CD14-positive monocyte (primary cell): ENCODE results near the gene ELAPOR1. TPM values are rescaled to one million over a fixed set of nuclear protein-coding genes. Genes with fewer than 3 reads are reported as not detected.

Source experiments
- DNase-seq, 3 donors: peaks; one replicate each; pipeline ENCODE4 v3.0.0-alpha.2; 2011 to 2022
- H2AFZ ChIP-seq: 2 replicates; pipeline ENCODE4 v1.6.0; 2012; ENCODE audit warnings: mild to moderate bottlenecking, low read depth, low read length, inconsistent platforms; ENCODE audit not compliant: insufficient read depth, poor library complexity, severe bottlenecking
- H3K27ac ChIP-seq, 2 donors: 1 replicate in 1 of 2; 2 replicates in 1 of 2; pipeline ENCODE4 v1.5.1; 2012 to 2013; ENCODE audit warnings: low read length in 2 of 2, control low read depth in 1 of 2, inconsistent platforms in 1 of 2, low read depth in 1 of 2, mild to moderate bottlenecking in 1 of 2
- H3K27me3 ChIP-seq, 2 donors: one replicate each; pipeline versions ENCODE4 v1.6.0 to v1.6.1; 2011 to 2013; ENCODE audit warnings: low read length in 2 of 2; ENCODE audit not compliant: control insufficient read depth in 2 of 2, insufficient read depth in 2 of 2
- H3K36me3 ChIP-seq, 2 donors: replicated peaks in 1 of 2; 1 replicate in 1 of 2; 2 replicates in 1 of 2; pipeline versions ENCODE4 v1.5.1 to v1.6.1; 2012 to 2013; ENCODE audit warnings: low read length in 2 of 2, control low read depth in 1 of 2, inconsistent platforms in 1 of 2, mild to moderate bottlenecking in 1 of 2; ENCODE audit not compliant: insufficient read depth in 2 of 2, control insufficient read depth in 1 of 2
- H3K4me1 ChIP-seq, 2 donors: 1 replicate in 1 of 2; 2 replicates in 1 of 2; pipeline versions ENCODE4 v1.5.1 to v1.6.1; 2012 to 2013; ENCODE audit warnings: low read length in 2 of 2, control low read depth in 1 of 2, inconsistent platforms in 1 of 2, mild to moderate bottlenecking in 1 of 2, moderate library complexity in 1 of 2; ENCODE audit not compliant: insufficient read depth in 2 of 2, control insufficient read depth in 1 of 2
- H3K4me2 ChIP-seq: replicated peaks from 2 replicates; pipeline ENCODE3; 2012; ENCODE audit warnings: low read length, moderate library complexity, mild to moderate bottlenecking; ENCODE audit not compliant: poor library complexity, severe bottlenecking; ENCODE audit errors: extremely low read depth
- H3K4me3 ChIP-seq, 3 experiments: fragments of 200-600 bp in 1 of 3; sonication (generic) in 1 of 3; replicated peaks in 1 of 3; 1 replicate in 2 of 3; 2 replicates in 1 of 3; pipeline ENCODE4 v1.5.1; 2011 to 2013; ENCODE audit warnings: low read length in 3 of 3, mild to moderate bottlenecking in 3 of 3, control low read depth in 2 of 3, low read depth in 2 of 3, inconsistent platforms in 1 of 3, moderate library complexity in 1 of 3
- H3K79me2 ChIP-seq: 2 replicates; pipeline ENCODE4 v1.6.0; 2012; ENCODE audit warnings: mild to moderate bottlenecking, control low read depth, inconsistent platforms, low read length, moderate library complexity; ENCODE audit not compliant: insufficient read depth
- H3K9ac ChIP-seq: 2 replicates; pipeline ENCODE4 v1.6.0; 2017; ENCODE audit warnings: low read length, mild to moderate bottlenecking; ENCODE audit not compliant: insufficient read depth, poor library complexity, severe bottlenecking
- H3K9me3 ChIP-seq, 2 donors: replicated peaks in 1 of 2; 1 replicate in 1 of 2; 2 replicates in 1 of 2; pipeline versions ENCODE4 v1.5.1 to v1.6.1; 2012 to 2013; ENCODE audit warnings: low read length in 2 of 2, control low read depth in 1 of 2; ENCODE audit not compliant: control insufficient read depth in 1 of 2, insufficient read depth in 1 of 2
- H4K20me1 ChIP-seq: 2 replicates; pipeline ENCODE4 v1.6.0; 2012; ENCODE audit warnings: mild to moderate bottlenecking, low read length, control low read depth, moderate library complexity; ENCODE audit not compliant: insufficient read depth
- H3K27ac Mint-ChIP-seq, 7 donors: one replicate each; pipeline ENCODE4 v1.8.0; 2020; ENCODE audit warnings: mild to moderate bottlenecking in 7 of 7, mixed read lengths in 7 of 7, moderate library complexity in 6 of 7, inconsistent platforms in 2 of 7
- H3K27me3 Mint-ChIP-seq, 3 donors: one replicate each; pipeline ENCODE4 v1.8.0; 2021 to 2022; ENCODE audit warnings: low read depth in 3 of 3, mild to moderate bottlenecking in 3 of 3, mixed read lengths in 3 of 3, moderate library complexity in 3 of 3, inconsistent platforms in 1 of 3
- H3K36me3 Mint-ChIP-seq, 2 donors: one replicate each; pipeline ENCODE4 v1.8.0; 2020; ENCODE audit warnings: mixed read lengths in 2 of 2, inconsistent platforms in 1 of 2, mild to moderate bottlenecking in 1 of 2
- H3K4me1 Mint-ChIP-seq: one replicate; pipeline ENCODE4 v1.8.0; 2020; ENCODE audit warnings: mild to moderate bottlenecking, mixed read lengths
- H3K4me3 Mint-ChIP-seq, 2 donors: one replicate each; pipeline ENCODE4 v1.8.0; 2020; ENCODE audit warnings: mild to moderate bottlenecking in 2 of 2, mixed read lengths in 2 of 2, moderate library complexity in 1 of 2
- H3K9me3 Mint-ChIP-seq, 7 donors: one replicate each; pipeline ENCODE4 v1.8.0; 2020 to 2022; ENCODE audit warnings: mixed read lengths in 7 of 7, mild to moderate bottlenecking in 6 of 7, moderate library complexity in 6 of 7, inconsistent platforms in 2 of 7
- CTCF ChIP-seq: fragments of 200-600 bp; IDR thresholded peaks from one replicate; pipeline ENCODE4 v1.8.0; 2022; ENCODE audit warnings: antibody characterized with exemption, mild to moderate bottlenecking
- WGBS: methylation state at CpG from one replicate; pipeline ENCODE4 v1.1.5; 2013; ENCODE audit warnings: missing lambda C conversion rate; ENCODE audit not compliant: insufficient coverage; 5-methylcytosine and 5-hydroxymethylcytosine counted together
- intact Hi-C, 2 donors: fragments of 100-400 bp; cut with micrococcal nuclease; formaldehyde crosslinking; loops; one replicate each; pipeline versions ENCODE4 v1.15.0 to v1.15.1; 2023
- polyA plus RNA-seq, 3 donors: library from polyadenylated mRNA; depleted of rRNA in 1 of 3; unstranded in 2 of 3; stranded (reverse) in 1 of 3; fragments of 300-500 nt in 2 of 3; fragments of >200 nt in 1 of 3; fragmentation: Illumina TruSeq in 2 of 3; gene quantifications; 1 replicate in 2 of 3; 2 replicates in 1 of 3; pipeline ENCODE4 v1.2.3, GENCODE V29; 2012 to 2021

ELAPOR1 gene
- polyA plus RNA-seq, 3 donors, result 0.12 TPM; not detected in 2

DNA sequence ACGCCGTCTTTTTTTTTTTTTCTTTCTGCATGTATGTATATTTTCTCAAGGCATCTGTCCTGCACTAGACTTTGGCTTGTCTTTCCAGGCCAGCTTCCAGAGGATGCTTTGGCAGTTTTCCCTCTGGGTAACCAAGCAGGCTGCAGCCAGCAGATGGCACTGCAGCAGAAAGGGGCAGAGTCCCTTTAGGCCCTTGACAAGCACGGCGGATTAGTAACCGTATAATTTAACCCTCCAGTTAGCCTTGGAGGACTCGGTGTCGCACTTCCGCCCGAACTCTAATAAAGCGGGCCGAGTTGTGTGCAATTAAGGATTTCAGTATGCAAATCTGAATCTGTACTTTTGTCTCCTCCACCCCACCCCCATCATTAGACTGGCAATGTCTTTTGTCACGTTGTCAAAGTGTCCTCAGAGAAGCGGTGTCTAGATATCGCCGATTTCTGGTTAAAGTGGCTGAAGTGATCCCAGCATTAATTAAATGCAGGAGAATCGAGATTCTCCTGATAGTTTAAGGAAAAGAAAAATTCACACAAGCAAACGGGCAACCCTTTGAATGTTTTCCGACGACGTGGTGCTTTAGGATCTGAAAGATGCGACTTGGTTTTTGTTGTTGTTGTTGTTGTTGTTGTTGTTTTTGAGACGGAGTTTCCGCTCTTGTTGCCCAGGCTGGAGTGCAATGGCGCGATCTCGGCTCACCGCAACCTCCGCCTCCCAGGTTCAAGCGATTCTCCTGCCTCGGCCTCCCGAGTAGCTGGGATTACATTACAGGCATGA is 24.5 kb upstream of the ELAPOR1 start:
- Mint-ChIP-seq H3K27me3 (peaks cover 0 to 2% (median 0%) of the 10 kb centered on the region in 3 donors), H3K36me3 (peaks cover 17 to 27% of the 10 kb centered on the region in 2 donors), H3K27ac (peak overlapping the region; percentile 98 to 99 (median 99)), H3K4me3 (peak overlapping the region; percentile 86 to 98), H3K4me1 (peaks cover 40% of the 10 kb centered on the region), H3K9me3 (peaks cover 0 to 5% (median 0%) of the 10 kb centered on the region in 7 donors)
- 94% methylated on average over 11 of the region's 31 CpGs for whole genome bisulfite sequencing
- Histone ChIP-seq H3K4me1 (peaks cover 35 to 44% of the 10 kb centered on the region in 2 donors), H3K79me2 (peaks cover 39% of the 10 kb centered on the region), H2AFZ (peak overlapping the region; percentile 78), H3K27ac (peak overlapping the region; percentile 96 to 98), H3K9ac (peak overlapping the region; percentile 82), H3K4me3 (peak overlapping the region; percentile 14 to 97 (median 81)), H3K36me3 (peaks cover 14 to 20% of the 10 kb centered on the region in 2 donors), H3K27me3 (no peaks in the 10 kb centered on the region), H3K4me2 (peak overlapping the region; percentile 91), H4K20me1 (peaks cover 2% of the 10 kb centered on the region), H3K9me3 (no peaks in the 10 kb centered on the region)
- intact Hi-C loops, result loop anchor here (1.0 to 5.0 kb wide), 3 partner anchors 10 to 47 kb away; partner anchors contain the start of gene WDR47 (in 1 of the 2)
- peak in 2 of 3 donors; percentile 27 to 51 for DNase-seq
- TF ChIP-seq CTCF, result peak; percentile 50

DNA sequence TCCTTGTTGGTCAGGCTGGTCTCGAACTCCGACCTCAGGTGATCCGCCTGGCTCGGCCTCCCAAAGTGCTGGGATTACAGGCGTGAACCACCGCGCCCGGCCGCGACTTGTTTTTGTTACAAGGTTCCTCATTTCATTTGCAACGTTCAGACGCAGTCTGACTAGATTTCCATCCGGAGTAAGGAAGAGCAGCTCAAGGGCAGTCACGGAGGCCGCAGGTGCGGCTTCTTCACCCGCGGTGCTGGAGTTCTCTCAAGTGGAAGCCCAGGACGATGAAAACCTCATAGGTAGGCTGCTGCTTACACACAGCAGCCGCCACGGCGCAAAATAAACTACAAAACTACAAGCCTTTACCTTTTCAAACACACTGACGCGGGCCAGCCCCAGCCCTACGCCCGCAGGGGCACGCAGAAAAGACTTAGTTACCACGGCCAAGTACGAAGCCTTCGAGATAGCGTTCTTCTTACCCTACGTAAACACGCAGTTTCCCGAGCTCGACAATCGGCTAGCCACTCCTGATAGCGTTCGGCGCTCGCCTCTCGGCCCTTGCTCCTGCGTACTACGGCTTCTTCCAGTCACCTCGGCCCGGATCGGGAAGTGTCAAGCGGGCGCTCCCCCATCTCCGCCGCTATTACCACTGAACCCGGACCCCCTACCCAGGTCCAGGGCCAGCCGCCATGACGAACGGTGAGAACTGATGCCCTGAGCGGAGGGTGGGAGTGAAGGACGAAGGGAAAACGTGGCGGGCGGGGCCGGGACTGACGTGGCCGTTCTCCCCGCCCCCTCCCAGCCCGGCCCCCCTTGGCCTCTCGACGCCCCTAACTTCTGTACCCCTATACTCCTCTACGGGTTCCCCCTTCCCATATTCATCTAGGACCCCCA is 23.5 kb upstream of the ELAPOR1 start, which contains the start of gene TMEM167B:
TSS of gene TMEM167B (plus strand) at position 569 of the 882 bp plus-strand sequence. CDS start at position 678, 109 bp downstream.
- peak within 1 kb of the TSS; percentile 91 for H3K4me2 ChIP-seq
- intact Hi-C loops, result loop anchor here (1.0 to 5.0 kb wide), 3 partner anchors 9 to 48 kb away; partner anchors contain the start of gene WDR47 (in 1 of the 2)
- H3K36me3 ChIP-seq, result peaks cover 23 to 30% of the 10 kb centered on the region in 2 donors
- peaks cover 35 to 44% of the 10 kb centered on the region in 2 donors for H3K4me1 ChIP-seq
- H3K9ac ChIP-seq, result peak within 1 kb of the TSS; percentile 82
- Mint-ChIP-seq H3K9me3 (peaks cover 0 to 5% (median 0%) of the 10 kb centered on the region in 7 donors), H3K4me1 (peaks cover 41% of the 10 kb centered on the region), H3K27ac (peak within 1 kb of the TSS; percentile 98 to 99 (median 99)), H3K27me3 (peaks cover 0 to 2% (median 0%) of the 10 kb centered on the region in 3 donors), H3K4me3 (peak within 1 kb of the TSS; percentile 86 to 98), H3K36me3 (peaks cover 26 to 37% of the 10 kb centered on the region in 2 donors)
- TF ChIP-seq CTCF, result no peak
- WGBS, result 1% methylated on average over 45 of the region's 67 CpGs
- peak within 1 kb of the TSS; percentile 80 to 97 (median 81) for H3K4me3 ChIP-seq
- H3K79me2 ChIP-seq, result peaks cover 49% of the 10 kb centered on the region
- no peaks in the 10 kb centered on the region for H3K27me3 ChIP-seq
- peaks cover 7% of the 10 kb centered on the region for H4K20me1 ChIP-seq
- H2AFZ ChIP-seq, result peak within 1 kb of the TSS; percentile 78
- peak within 1 kb of the TSS; percentile 96 to 98 for H3K27ac ChIP-seq
- peak; percentile 86 to 92 (median 92) for DNase-seq
- H3K9me3 ChIP-seq, result no peaks in the 10 kb centered on the region
